IMR-90 (cell line): ENCODE data around the gene SMLR1. TPM values are rescaled to one million over a fixed set of nuclear protein-coding genes. Genes with fewer than 3 reads are reported as not detected.

Experiments
- ATAC-seq: fragments of 200-7000 bp; cut with Tn5 transposase; 2 replicates; pipeline ENCODE4 v1.9.1; 2020; ENCODE audit warnings: low read depth, mild to moderate bottlenecking, moderate library complexity
- BruUV-seq: library from RNA; stranded (reverse); fragments of 400-500 nt; replicated peaks from 2 replicates; lab custom pipeline; 2021; lab: Mats Ljungman, UMichigan
- CTCF ChIA-PET: fragments of 300-600 bp; formaldehyde crosslinking; extraction: SDS; loops from one replicate; lab custom pipeline; 2021; ENCODE audit warnings: antibody characterized with exemption; lab: Yijun Ruan, JAX
- POLR2A ChIA-PET: fragments of 300-600 bp; sonication (Branson Sonifier 250); formaldehyde crosslinking; loops from one replicate; lab custom pipeline; 2022; ENCODE audit warnings: antibody characterized with exemption; ENCODE audit not compliant: unreplicated experiment; lab: Charles Lee
- DNase-seq: peaks from one replicate; pipeline ENCODE4 v3.0.0; 2013
- H2AFZ ChIP-seq: replicated peaks from 2 replicates; pipeline ENCODE3; 2013; ENCODE audit warnings: low read length, mild to moderate bottlenecking; ENCODE audit not compliant: poor library complexity
- H2AK5ac ChIP-seq: 2 replicates; pipeline ENCODE4 v1.6.1; 2013; ENCODE audit warnings: low read depth, low read length, inconsistent platforms
- H2AK9ac ChIP-seq: replicated peaks from 2 replicates; pipeline ENCODE3; 2013; ENCODE audit warnings: mild to moderate bottlenecking, low read depth, low read length, moderate library complexity; ENCODE audit not compliant: poor library complexity
- H2BK120ac ChIP-seq: 2 replicates; pipeline ENCODE4 v1.6.1; 2013; ENCODE audit warnings: low read depth, low read length, inconsistent platforms
- H2BK15ac ChIP-seq: 3 replicates; pipeline ENCODE4 v1.6.1; 2013; ENCODE audit warnings: low read depth, low read length, inconsistent platforms
- H2BK20ac ChIP-seq: 2 replicates; pipeline ENCODE4 v1.6.1; 2013; ENCODE audit warnings: low read depth, mild to moderate bottlenecking, inconsistent platforms, low read length, moderate library complexity
- H2BK5ac ChIP-seq: 2 replicates; pipeline ENCODE4 v1.6.1; 2013; ENCODE audit warnings: mild to moderate bottlenecking, low read depth, low read length, inconsistent platforms; ENCODE audit not compliant: poor library complexity, severe bottlenecking
- H3K14ac ChIP-seq: replicated peaks from 2 replicates; pipeline ENCODE4 v1.6.1; 2013; ENCODE audit warnings: low read depth, low read length, inconsistent platforms
- H3K18ac ChIP-seq: 2 replicates; pipeline ENCODE4 v1.6.1; 2013; ENCODE audit warnings: low read depth, low read length, control low read depth
- H3K23ac ChIP-seq: 2 replicates; pipeline ENCODE4 v1.6.1; 2013; ENCODE audit warnings: low read depth, low read length, inconsistent platforms
- H3K27ac ChIP-seq: 2 replicates; pipeline ENCODE4 v1.5.1; 2013; ENCODE audit warnings: mild to moderate bottlenecking, control low read depth, low read length; ENCODE audit not compliant: insufficient read depth
- H3K27me3 ChIP-seq: 2 replicates; pipeline ENCODE4 v1.6.1; 2013; ENCODE audit warnings: low read length; ENCODE audit not compliant: control insufficient read depth, insufficient read depth
- H3K36me3 ChIP-seq: 2 replicates; pipeline ENCODE4 v1.6.1; 2013; ENCODE audit warnings: low read length, mixed read lengths; ENCODE audit not compliant: control insufficient read depth, insufficient read depth
- H3K4ac ChIP-seq: 2 replicates; pipeline ENCODE4 v1.6.1; 2013; ENCODE audit warnings: low read depth, low read length, inconsistent platforms
- H3K4me1 ChIP-seq: 2 replicates; pipeline ENCODE4 v1.6.1; 2013; ENCODE audit warnings: low read length, mixed read lengths; ENCODE audit not compliant: control insufficient read depth, insufficient read depth
- H3K4me2 ChIP-seq: 2 replicates; pipeline ENCODE4 v1.6.1; 2013; ENCODE audit warnings: low read depth, mild to moderate bottlenecking, control low read depth, low read length, moderate library complexity
- H3K4me3 ChIP-seq: 2 replicates; pipeline ENCODE4 v1.5.1; 2013; ENCODE audit warnings: low read depth, mild to moderate bottlenecking, control low read depth, low read length, moderate library complexity; ENCODE audit not compliant: insufficient read depth
- H3K56ac ChIP-seq: 2 replicates; pipeline ENCODE4 v1.6.1; 2013; ENCODE audit warnings: low read length, inconsistent platforms; ENCODE audit not compliant: insufficient read depth; ENCODE audit errors: extremely low read depth
- H3K79me1 ChIP-seq, 2 experiments: 2 replicates each; pipeline ENCODE4 v1.6.1; 2013; ENCODE audit warnings: low read length in 2 of 2, inconsistent platforms in 1 of 2, low read depth in 1 of 2
- H3K9ac ChIP-seq: 2 replicates; pipeline ENCODE4 v1.6.1; 2013; ENCODE audit warnings: low read depth, low read length, control low read depth
- H3K9me1 ChIP-seq: 2 replicates; pipeline ENCODE4 v1.6.1; 2013; ENCODE audit warnings: low read length, inconsistent platforms; ENCODE audit not compliant: insufficient read depth
- H3K9me3 ChIP-seq: 2 replicates; pipeline ENCODE4 v1.6.1; 2013; ENCODE audit warnings: low read length; ENCODE audit not compliant: control insufficient read depth, insufficient read depth
- H4K20me1 ChIP-seq: 2 replicates; pipeline ENCODE4 v1.6.1; 2013; ENCODE audit warnings: low read length, inconsistent platforms; ENCODE audit not compliant: insufficient read depth
- H4K5ac ChIP-seq: 2 replicates; pipeline ENCODE4 v1.6.1; 2013; ENCODE audit warnings: mild to moderate bottlenecking, low read depth, low read length, control low read depth
- H4K8ac ChIP-seq, 2 experiments: 2 replicates each; pipeline ENCODE4 v1.6.1; 2013; ENCODE audit warnings: low read depth in 2 of 2, low read length in 2 of 2, control low read depth in 1 of 2, inconsistent platforms in 1 of 2
- H4K91ac ChIP-seq: 2 replicates; pipeline ENCODE4 v1.6.1; 2013; ENCODE audit warnings: low read depth, low read length, inconsistent platforms; ENCODE audit not compliant: insufficient read depth
- CHD1 ChIP-seq: IDR thresholded peaks from 2 replicates; pipeline ENCODE4 v1.6.1; 2012; ENCODE audit warnings: low read depth, low read length, improper control_type of control experiment
- POLR2A ChIP-seq: IDR thresholded peaks from 2 replicates; pipeline ENCODE4 v1.6.1; 2012; ENCODE audit warnings: mild to moderate bottlenecking, low read depth, low read length
- WGBS, 2 experiments: methylation state at CpG; one replicate each; pipeline versions ENCODE4 v1.1.5 to v1.1.7; 2013; ENCODE audit warnings: missing lambda C conversion rate in 2 of 2; ENCODE audit not compliant: insufficient read length in 1 of 2; ENCODE audit errors: extremely low coverage in 2 of 2; 5-methylcytosine and 5-hydroxymethylcytosine counted together
- dilution Hi-C: fragments of 300-500 bp; cut with HindIII; formaldehyde crosslinking; loops from one replicate; pipeline ENCODE4 v1.14.3; 2018; ENCODE audit warnings: low sequenced_read_pairs; ENCODE audit not compliant: unreplicated experiment
- in situ Hi-C: fragments of 300-500 bp; cut with MboI; formaldehyde crosslinking; loops from 3 replicates; pipeline ENCODE4 v1.14.3; 2019; ENCODE audit warnings: low sequenced_read_pairs, inconsistent platforms, mixed read lengths
- intact Hi-C: fragments of 100-400 bp; cut with micrococcal nuclease; formaldehyde crosslinking; loops from 2 replicates; pipeline ENCODE4 v1.10.0; 2022
- polyA plus RNA-seq, 3 experiments: library from polyadenylated mRNA; depleted of rRNA; stranded (reverse); fragments of >200 nt; gene quantifications; 2 replicates each; pipeline ENCODE4 v1.2.3, GENCODE V29; 2012; ENCODE audit warnings: low replicate concordance in 1 of 3
- total RNA-seq: library from RNA; depleted of rRNA; stranded (reverse); fragments of >200 nt; gene quantifications from 2 replicates; pipeline ENCODE4 v1.2.3, GENCODE V29; 2012

Gene SMLR1
- total and polyA plus RNA-seq, 2 of the 4 experiments (the other 2 are of a cell fraction) = not detected

DNA sequence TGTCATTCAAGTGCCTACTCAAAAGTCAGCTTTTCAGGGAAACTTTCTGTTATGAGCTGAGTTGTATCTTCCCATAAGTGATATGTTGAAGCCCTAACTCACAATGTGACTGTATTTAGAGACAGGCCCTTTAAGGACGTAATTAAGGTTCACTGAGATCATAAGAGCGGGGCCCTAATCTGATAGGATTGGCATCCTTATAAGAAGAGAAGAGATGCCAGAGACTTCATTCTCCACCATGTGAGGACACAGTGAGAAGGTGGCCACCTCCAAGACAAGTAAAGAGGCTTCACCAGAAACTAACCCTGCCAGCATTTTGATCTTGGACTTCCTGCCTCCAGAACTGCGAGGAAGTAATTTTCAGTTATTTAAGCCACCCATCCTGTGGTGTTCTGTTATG is 12.7 kb upstream of the SMLR1 start:
- H4K91ac ChIP-seq = no peak overlapping the region
- H3K36me3 ChIP-seq = no peaks in the 10 kb centered on the region
- POLR2A ChIA-PET = no interaction called here
- no peaks in the 10 kb centered on the region for H3K9me1 ChIP-seq
- in situ Hi-C loops = no loop called here
- H3K23ac ChIP-seq = no peak overlapping the region
- no peak overlapping the region for H3K4me2 ChIP-seq
- no peak for ATAC-seq
- intact Hi-C loops = no loop called here
- no peaks in the 10 kb centered on the region for H3K79me1 ChIP-seq
- no peaks in the 10 kb centered on the region for H3K27me3 ChIP-seq
- no peak overlapping the region for H2BK120ac ChIP-seq
- H4K20me1 ChIP-seq = no peaks in the 10 kb centered on the region
- H2AFZ ChIP-seq = no peak overlapping the region
- H3K27ac ChIP-seq = no peak overlapping the region
- DNase-seq = no peak
- no peak overlapping the region for H4K5ac ChIP-seq
- no peak overlapping the region for H3K18ac ChIP-seq
- H3K9ac ChIP-seq = no peak overlapping the region
- no peak overlapping the region for H2BK5ac ChIP-seq
- dilution Hi-C loops = no loop called here
- H3K4me3 ChIP-seq = no peak overlapping the region
- WGBS, 2 experiments = no CpG with 5 or more reads among the region's 3 CpGs
- H3K14ac ChIP-seq = no peak overlapping the region
- H2AK9ac ChIP-seq = no peak overlapping the region
- TF ChIP-seq POLR2A = no peak
- no peak for TF ChIP-seq CHD1
- no peak overlapping the region for H2BK15ac ChIP-seq
- no peak overlapping the region for H4K8ac ChIP-seq
- CTCF ChIA-PET = no interaction called here
- no peaks in the 10 kb centered on the region for H3K4me1 ChIP-seq
- no peak overlapping the region for H3K4ac ChIP-seq
- BruUV-seq = no TSS peak
- no peak overlapping the region for H3K56ac ChIP-seq
- H3K9me3 ChIP-seq = no peaks in the 10 kb centered on the region
- H2AK5ac ChIP-seq = no peak overlapping the region
- H2BK20ac ChIP-seq = no peak overlapping the region
